D341Med (cell line): ENCODE results near the gene ITGA1.
"Not testable (repeated sequence)": the region's sequence is repeated elsewhere in the genome, so short reads cannot be mapped to it uniquely, and the experiment has no call there.

Source experiments
- DNase-seq: peaks from one replicate; pipeline ENCODE4 v3.0.0; 2012; ENCODE audit warnings: low spot score

The ITGA1 gene

DNA sequence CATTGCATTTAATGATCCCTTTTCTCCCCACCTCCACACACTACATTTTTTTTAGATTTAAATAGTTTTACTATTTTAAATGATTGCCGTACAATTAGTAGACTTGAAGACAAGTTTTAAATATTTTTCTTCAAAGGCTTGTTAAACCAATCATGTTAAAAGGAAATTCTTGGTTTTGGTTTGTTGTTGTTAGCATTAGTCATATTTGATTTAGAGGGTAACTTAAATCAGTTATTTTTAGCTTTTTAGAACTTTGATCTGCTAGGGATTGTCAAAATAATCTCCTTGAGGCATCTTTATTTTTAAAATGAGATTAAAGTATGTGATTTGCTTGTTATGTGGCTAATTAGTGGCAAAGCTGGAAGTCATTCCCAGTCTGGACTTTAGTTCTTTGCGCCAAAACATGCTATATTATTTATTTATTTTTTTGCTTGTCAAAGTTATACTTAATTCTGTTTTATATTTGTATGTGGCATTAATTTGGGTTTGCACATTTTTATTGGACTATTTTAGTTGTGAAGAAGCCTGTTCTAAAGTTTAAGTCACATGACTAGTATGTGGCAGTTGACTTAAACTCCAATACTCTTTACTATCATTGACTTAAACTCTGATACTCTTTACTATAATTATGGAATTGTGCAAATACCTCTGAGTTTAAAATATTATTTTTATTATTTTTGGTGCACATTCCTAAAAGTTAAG lies 14.7 kb downstream of the ITGA1 start:
- DNase-seq: no peak

DNA sequence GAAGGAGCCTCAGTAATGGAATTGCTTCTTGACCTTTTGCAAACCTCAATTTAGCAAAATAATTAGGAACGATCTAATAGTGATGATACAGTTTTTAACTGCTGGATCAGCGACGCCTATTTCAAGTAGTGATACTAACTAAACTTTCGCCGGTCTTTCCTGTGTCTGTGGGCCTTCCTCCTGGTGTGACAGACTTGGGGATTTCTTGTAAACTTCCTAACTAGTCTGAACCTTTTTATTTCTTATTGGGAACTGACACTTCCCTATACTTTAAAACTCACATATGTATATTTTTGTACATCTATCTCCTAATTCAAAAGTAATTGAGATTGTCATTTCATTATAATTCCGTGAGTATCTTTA lies 15.2 kb downstream of the ITGA1 start:
- no peak for DNase-seq

DNA sequence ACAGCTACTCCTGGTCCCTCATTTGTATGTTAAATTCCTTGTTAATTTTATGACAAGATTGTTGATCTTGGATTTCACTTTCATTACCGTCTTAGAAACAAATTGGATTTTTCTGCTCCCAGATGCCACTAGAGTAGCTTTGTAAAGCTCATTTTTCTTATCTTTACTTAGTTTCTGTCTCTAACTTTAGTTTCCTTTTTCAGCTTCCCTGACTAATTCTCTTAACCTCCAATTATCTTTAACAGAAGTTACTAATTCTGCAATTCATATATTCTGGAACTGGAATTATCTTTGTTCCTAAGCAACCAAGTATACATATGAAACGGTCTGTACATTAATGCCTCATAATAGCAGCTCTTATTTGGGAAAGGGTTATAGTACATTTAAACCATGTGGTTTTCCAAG lies 16.7 kb downstream of the ITGA1 start:
- DNase-seq: no peak

DNA sequence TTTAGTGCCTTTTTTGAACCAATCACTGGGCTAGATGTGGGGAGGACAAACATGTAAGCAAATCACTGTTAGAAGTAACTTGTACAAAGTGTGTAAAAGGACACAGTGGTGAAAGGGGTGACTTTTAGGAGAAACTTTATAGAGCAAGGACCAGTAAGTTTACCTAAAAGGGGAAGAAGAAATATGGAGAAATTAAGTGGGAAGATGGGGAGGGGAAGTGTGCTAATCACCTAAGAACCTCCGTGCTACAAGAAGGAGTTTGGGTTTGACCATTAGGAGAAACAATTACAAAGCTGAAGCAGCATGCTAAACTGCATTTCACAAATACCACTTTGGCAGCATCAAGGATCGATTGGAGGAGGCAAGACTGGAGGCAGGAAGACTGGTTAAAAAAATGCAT lies 17.3 kb downstream of the ITGA1 start:
- no peak for DNase-seq

DNA sequence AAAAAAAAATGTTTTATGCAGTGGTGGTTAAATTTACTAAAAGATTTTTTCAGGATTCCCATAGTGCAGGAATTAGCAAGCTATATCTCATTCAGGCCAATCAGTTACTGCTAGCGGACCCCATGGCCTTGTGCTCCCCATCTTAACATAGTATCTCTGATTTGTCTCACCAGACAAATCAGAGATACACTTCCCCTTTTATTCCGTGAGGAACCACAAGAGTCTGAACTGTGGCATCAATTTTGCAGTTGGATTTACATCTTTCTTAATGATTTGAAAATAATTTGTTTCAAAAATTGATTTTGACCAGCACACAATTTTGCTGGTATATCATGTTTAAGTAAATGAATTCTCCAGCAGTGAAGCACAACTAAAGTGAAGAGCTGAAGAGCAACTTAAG lies 17.9 kb downstream of the ITGA1 start:
- DNase-seq: no peak

DNA sequence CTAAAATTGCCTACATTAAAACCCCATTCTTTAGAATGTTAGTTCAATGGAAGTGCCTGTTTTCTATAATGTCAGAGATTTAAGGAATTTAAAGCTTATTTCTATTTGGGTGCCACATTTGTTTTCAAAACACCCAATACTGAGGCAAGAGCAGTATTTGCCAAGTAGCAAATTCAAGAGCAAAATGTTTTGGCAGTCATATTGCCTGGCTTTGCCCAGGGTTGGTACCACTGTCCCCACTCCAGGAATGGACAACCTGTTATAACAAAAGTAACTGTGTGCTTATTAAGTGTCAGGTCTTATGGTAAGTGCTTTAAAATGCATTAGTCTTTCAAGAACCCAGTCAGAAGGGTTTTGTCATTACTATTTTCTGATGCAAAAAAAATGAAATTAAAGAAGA lies 19.3 kb downstream of the ITGA1 start:
- DNase-seq: no peak

DNA sequence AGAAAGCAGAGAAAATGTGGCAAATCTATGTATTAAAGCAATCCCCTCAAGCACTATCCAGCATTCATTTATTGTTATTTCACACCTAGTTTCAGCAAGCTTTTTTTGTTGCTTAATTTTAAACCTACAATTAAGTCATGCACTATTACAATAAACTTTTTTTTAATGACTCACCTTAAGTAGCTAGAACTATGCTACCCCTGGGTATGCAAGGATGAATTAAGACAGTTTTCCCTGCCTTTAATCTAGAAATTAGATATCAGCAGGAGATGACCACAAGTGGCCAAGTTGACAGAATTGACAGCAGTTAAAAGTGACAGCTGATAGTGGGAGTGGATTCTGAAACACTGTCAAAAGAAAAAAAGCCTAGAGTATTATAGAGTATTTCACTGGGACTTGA lies 20.0 kb downstream of the ITGA1 start:
- no peak for DNase-seq

DNA sequence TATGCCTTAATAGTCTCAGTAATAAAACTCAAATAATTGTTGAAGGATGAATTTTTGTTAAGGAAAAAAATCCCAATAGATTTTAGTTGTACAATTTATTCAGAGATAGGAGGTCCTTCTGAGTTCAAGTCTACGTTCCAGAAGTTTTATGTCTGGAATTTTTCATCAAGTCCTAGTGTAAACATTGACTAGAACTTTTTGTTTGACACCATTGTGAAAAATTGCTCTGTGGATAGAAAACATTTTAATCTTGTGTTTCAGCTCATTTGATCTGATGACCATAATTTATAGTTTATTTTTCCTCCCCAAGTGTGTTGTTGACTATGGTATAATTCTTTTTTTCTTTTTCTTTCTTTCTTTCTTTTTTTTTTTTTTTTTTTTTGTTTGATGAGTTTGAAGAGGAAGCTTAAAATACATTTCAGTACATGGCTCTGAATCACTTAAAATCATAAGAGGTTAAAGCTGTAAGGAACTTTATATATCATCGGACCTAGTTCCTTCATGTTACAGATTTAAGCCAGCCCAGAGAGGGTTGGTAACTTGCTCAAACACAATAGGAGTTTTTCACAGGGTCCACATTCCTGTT lies 20.7 kb downstream of the ITGA1 start:
- no peak for DNase-seq

DNA sequence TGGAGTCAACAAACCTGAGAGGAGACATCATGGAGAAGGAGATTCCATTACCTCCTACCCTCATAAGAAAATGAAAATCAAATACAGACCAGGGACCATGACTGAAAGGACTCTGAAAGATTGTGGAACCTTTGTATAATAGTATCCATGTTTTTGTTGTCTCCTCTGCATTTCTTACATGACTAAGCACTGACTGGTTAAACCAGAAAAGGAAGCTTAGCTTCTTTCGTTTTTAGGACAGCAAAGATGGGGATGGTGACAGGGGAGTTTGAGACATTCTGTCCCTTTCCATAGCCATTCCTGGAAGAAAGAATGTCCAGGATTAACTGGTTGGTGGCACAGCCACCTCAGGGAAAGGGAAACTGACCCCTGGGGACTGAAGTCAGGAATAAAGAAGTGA lies 22.2 kb downstream of the ITGA1 start:
- DNase-seq: no peak

DNA sequence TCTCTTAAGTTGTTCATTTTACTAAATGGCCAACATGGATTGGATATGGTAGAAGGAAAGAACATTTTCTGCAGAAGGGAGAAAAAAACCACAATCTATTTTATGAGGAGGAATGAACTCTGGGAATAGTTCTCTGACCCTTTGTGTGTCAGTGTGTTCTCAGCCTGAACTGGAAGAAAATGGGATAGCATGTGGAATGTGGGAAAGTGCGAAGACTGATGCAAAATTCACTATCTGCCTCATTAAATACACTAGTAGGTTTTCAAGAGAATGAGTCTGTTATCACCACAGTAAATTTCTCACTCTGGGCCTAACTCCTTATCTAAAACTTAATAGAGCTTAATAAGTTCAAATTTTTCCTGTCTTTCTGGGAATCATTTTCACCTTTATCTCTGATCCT lies 22.7 kb downstream of the ITGA1 start:
- DNase-seq: no peak

DNA sequence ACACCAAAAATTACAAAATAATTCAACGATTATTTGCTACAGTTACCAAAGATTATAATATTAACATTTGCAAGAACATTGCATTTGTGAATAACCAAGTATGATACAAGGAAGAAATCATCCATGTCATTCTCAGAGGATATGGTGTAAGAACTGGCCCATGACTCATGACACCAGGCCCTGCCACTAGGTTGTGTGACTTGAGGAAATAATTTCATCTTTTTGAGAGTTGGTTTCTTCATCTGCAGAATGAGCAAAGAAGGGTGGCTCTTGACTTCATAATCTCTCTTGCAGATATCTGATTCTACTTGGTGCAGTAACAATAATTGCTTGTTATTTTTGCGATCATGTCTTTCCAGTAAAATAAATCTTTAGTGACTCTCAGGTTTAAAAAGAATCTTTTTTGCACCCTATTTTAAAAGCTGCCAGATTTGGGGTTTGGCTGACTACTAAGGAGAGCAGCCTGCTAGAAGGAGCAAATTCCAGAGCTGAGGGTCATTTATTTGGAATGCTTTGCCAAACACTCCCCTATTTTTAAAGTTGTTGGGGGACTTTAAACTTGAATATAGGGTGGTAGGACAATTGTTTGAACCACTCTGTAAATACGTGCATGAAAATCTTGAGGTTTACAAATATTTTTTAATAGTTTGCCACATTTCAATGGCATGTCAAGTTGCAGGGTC lies 23.5 kb downstream of the ITGA1 start:
- no peak for DNase-seq

DNA sequence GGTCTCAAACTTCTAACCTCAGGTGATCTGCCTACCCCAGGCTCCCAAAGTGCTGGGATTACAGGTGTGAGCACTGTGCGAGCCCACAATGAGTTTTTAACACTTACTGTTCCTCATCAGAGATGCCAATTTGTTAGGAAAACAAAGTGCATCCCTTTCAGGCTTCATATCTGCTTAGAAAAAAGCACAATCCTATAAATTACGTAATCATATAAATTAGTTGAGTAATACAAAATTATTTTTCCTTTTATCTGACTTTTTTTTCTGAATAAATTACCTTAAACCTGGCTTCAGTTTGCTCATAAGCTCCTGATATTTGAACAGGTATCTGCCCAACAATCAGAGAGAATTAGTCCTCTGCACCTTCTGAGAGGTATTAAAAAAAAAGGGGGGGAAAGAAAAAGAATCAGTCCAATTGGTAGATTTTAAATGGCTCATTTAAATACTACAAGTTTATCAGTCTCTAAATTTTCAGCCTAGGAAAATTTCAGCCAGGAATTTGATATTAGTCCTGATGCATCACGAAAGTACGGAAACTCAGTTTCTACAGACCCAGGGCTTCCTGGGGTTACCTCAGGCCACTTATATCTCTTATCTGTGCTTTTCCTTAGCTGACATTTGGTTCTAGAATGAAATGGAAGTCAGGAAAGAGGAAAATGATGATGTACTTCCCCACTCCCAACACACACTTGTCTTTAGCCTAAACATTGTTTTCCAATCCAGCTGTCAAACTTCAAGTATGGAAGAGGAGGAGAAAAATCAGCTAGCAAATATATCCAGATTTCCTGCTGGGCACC lies 26.8 kb downstream of the ITGA1 start:
- no peak for DNase-seq

DNA sequence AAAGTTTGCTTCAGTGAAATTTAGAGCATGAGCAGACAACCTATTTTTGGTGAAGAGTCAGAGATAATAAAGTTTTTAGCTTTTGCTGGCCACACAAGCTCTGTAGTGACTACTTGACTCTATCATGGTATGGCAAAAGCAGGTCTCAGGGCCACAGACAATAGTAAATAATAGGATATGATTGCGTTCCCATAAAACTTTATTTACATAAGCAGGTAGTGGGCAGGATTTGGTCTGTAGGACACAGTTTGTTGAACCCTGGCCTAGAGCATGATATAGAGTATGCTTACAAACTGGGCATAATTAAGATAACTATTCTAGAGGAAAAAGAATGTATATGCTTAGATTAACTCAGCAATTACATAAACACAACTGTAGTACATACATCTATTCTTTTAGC lies 30.1 kb downstream of the ITGA1 start:
- no peak for DNase-seq

DNA sequence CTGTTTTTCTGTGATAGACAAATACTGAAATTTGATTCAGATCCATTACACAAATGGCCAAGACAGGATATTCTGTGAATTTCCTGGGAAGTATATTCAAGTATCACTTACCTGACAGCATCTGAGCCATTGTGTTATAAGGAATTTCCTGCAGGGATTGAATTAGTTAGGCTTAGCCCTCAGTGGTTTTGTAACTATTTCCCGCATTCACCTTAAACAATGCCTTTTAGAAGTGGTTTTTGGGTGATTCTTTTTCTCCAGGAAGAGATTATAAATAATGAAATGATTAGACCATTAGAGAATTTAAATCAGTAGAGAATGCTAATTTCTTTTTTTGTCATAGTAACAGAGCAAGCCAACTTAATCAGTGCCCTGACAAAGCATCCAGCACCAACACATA lies 30.6 kb downstream of the ITGA1 start:
- no peak for DNase-seq

DNA sequence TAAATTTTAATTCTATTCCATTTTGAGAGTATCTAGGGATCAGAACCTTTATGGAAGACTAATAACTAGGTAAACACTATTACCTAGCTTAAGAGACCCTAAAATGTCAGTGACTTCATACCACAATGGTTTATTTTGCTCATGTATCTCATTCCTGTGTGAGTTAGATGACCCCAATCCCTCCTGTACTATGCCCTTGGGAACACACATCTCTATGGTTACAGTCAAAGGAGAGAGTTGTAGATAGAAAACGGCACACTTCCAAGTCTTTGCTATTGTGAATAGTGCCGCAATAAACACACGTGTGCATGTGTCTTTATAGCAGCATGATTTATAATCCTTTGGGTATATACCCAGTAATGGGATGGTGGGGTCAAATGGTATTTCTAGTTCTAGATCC lies 31.1 kb downstream of the ITGA1 start:
- DNase-seq: not testable (repeated sequence)

DNA sequence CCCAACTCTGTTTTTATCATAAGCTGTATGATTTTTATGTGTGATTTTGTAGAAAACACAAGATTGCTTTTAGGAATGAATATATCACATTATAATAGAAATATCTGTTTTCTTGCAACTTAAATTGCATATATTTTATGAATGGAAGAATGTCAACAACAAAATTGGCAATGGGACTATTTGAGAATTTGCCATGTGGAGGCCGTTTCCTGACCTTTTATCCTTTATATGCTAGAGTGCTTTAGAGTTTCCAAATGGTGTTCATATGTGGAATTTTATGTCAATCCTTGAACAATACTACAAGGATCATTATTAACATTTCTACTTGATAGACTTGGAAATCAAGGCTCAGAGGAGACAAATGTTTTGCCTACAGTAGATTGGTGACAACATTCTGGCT lies 34.2 kb downstream of the ITGA1 start:
- DNase-seq: no peak

DNA sequence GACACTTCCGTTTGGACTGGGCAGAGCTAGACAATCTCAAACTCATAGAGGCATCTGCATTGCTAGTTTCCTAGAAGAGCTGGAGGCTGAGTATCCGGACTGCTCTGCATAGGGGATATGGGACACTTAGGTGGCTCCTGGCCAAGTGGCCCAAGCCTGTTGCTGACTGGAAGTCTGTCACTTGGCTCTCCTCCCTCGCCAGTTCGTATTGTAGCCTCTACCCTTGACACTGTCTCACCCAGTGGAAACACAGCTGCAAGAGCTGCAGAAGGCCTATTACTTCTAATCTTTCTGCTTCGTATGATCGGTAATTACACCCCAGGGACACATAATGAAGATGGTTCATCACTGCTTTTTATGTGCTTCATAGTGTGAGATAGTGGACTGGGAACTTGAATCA lies 34.7 kb downstream of the ITGA1 start:
- DNase-seq: no peak

DNA sequence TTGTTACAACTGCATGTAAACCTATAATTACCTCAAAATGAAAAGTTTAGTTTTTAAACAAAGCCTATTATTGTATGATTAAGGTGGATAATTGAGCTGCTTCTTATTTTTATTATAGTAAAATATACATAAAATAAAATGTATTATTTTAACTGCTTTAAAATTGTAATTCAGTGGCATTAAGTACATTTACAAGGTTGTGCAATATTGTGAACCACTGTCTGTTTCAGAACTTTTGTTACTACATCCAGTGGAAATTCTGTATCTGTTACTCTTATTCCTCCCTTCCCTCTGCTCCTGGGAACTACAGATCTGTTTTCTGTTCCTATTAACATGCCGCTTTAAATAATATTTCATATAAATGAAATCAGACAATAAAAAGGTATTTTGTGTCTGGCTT lies 37.1 kb downstream of the ITGA1 start:
- no peak for DNase-seq

DNA sequence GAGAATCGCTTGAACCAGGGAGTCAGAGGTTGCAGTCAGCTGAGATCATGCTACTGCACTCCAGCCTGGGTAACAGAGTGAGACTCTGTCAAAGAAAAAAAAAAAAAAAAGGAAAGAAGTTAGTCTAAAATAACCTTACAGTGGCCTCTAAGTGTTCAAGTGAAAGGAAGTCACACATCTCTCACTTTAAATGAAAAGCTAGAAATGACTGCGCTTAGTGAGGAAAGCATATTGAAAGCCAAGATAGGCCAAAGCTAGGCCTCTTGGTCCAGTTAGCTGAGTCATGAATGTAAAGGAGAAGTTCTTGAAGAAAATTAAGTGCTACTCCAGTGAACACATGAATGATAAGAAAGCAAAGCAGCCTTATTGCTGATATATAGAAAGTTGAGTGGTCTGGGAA lies 38.1 kb downstream of the ITGA1 start:
- DNase-seq: no peak

DNA sequence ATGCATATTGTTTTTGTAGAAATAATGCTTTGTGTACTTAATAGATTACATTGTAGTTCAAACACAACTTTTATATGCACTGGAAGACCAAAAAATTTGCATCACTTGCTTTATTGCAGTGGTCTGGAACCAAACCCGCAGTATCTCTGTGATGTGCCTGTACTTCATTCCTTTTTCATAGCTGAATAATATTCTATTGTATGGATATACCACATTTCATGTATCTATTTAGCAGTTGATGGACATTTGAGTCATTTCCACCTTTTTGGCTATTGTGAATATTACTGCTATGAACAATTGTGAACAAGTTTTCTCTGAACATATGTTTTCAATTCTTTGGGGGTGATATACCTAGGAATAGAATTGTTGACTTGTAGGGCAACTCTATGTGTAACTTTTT lies 40.1 kb downstream of the ITGA1 start:
- DNase-seq: no peak

DNA sequence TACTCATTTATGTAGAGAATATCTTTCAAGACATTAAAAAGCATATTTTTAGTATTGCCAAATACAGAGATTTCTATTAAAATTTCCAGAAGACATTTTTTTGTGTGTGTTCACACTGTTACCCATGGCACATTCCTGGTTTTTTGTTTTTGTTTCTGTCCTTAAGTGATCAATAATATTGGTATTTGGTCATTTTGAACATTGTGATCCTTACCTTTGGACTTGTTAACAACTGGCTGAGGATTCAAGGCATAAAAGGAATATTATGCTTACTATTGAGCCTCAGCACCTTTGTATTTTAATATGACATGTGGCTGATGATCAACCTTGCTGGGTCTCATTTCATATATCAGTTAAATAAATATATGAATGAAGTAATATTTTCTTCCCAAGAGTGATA lies 41.9 kb downstream of the ITGA1 start:
- no peak for DNase-seq

DNA sequence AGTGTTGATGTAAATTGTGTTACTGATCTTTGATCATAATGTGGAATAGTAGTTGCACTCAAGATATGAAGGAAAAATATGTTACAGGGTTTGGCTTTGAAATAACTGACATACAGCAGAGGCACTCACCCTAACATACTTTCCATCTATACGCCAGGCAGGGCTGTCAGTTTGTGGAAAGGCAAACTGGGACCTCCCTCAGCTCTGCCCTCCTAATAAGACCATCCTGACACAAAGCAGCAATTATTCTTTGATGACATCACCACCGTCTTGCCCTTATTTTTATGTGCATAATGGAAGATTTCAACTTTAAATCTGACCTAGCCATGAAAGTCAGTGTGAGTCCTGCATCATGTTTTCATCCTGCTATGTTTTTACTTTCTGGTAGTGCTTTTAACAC lies 42.9 kb downstream of the ITGA1 start:
- no peak for DNase-seq
